ENCODE results near the gene SLC36A3.
"Not testable (repeated sequence)": the region's sequence is repeated elsewhere in the genome, so short reads cannot be mapped to it uniquely, and the experiment has no call there.

SLC36A3 gene

GRCh38 chr5:151237685-151238084 is 65.9 kb downstream of the SLC36A3 start:
- no peak for DNase-seq (ENCODE audit: low read depth)

- no peak for DNase-seq (ENCODE audit: low read depth)
Measured at GRCh38 chr5:151236888-151237287, 66.7 kb downstream of the SLC36A3 start.

GRCh38 chr5:151235239-151235571 is 68.4 kb downstream of the SLC36A3 start:
- not testable (repeated sequence) for DNase-seq (ENCODE audit: low read depth)

- peak; percentile 92 for DNase-seq (ENCODE audit: low read depth)
Measured at GRCh38 chr5:151234476-151235238, 68.9 kb downstream of the SLC36A3 start.

GRCh38 chr5:151233616-151234085 is 69.9 kb downstream of the SLC36A3 start:
- DNase-seq (ENCODE audit: low read depth): no peak

- no peak for DNase-seq (ENCODE audit: low read depth)
Measured at GRCh38 chr5:151231359-151231758, 72.2 kb downstream of the SLC36A3 start.

- DNase-seq (ENCODE audit: low read depth): no peak
Measured at GRCh38 chr5:151230048-151230680, 73.4 kb downstream of the SLC36A3 start.

- DNase-seq (ENCODE audit: low read depth): no peak
Measured at GRCh38 chr5:151228986-151229385, 74.6 kb downstream of the SLC36A3 start.

- peak; percentile 46 for DNase-seq (ENCODE audit: low read depth)
Measured at GRCh38 chr5:151227918-151228447, 75.6 kb downstream of the SLC36A3 start.

All from iris pigment epithelial cell (primary cell).